ENCODE measurements around the gene ELAC1. TPM values are rescaled to one million over a fixed set of nuclear protein-coding genes. Genes with fewer than 3 reads are reported as not detected.

ELAC1 gene
- total RNA-seq, 3 donors from 2014 or later (not counting 1 experiment from before 2014, with no cell fraction given) = 7.9 to 10.0 (median 8.9) TPM

- intact Hi-C loops (cut with micrococcal nuclease) = no loop called here
- no peak for DNase-seq
- Histone ChIP-seq H3K27ac (ENCODE audit: low read length) (no peak overlapping the region), H3K4me3 (ENCODE audit: low read length) (no peak overlapping the region), H3K36me3 (ENCODE audit: control insufficient read depth, insufficient read depth, low read length) (peaks cover 50% of the 10 kb centered on the region), H3K27me3 (ENCODE audit: control insufficient read depth, insufficient read depth, low read length) (no peaks in the 10 kb centered on the region), H3K4me1 (ENCODE audit: control insufficient read depth, insufficient read depth, low read length) (no peaks in the 10 kb centered on the region), H3K9me3 (ENCODE audit: control insufficient read depth, insufficient read depth, low read length) (no peaks in the 10 kb centered on the region)
- TF ChIP-seq, protein P1, sequence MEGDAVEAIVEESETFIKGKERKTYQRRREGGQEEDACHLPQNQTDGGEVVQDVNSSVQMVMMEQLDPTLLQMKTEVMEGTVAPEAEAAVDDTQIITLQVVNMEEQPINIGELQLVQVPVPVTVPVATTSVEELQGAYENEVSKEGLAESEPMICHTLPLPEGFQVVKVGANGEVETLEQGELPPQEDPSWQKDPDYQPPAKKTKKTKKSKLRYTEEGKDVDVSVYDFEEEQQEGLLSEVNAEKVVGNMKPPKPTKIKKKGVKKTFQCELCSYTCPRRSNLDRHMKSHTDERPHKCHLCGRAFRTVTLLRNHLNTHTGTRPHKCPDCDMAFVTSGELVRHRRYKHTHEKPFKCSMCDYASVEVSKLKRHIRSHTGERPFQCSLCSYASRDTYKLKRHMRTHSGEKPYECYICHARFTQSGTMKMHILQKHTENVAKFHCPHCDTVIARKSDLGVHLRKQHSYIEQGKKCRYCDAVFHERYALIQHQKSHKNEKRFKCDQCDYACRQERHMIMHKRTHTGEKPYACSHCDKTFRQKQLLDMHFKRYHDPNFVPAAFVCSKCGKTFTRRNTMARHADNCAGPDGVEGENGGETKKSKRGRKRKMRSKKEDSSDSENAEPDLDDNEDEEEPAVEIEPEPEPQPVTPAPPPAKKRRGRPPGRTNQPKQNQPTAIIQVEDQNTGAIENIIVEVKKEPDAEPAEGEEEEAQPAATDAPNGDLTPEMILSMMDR (IDR thresholded peaks at IDR 0.05) = no peak
- H3K9me3 Mint-ChIP-seq = peaks cover 3% of the 10 kb centered on the region in 2 donors
- H3K4me3 Mint-ChIP-seq = no peak overlapping the region
- no peak for ATAC-seq
- peaks cover 14% of the 10 kb centered on the region for H3K36me3 Mint-ChIP-seq
- no peak overlapping the region for H3K27ac Mint-ChIP-seq
- no peaks in the 10 kb centered on the region for H3K27me3 Mint-ChIP-seq (ENCODE audit: low read depth in 2 of 2)
- no peaks in the 10 kb centered on the region for H3K4me1 Mint-ChIP-seq
Measured at GRCh38 chr18:50926521-50926920, 41.3 kb upstream of the ELAC1 start.

DNA sequence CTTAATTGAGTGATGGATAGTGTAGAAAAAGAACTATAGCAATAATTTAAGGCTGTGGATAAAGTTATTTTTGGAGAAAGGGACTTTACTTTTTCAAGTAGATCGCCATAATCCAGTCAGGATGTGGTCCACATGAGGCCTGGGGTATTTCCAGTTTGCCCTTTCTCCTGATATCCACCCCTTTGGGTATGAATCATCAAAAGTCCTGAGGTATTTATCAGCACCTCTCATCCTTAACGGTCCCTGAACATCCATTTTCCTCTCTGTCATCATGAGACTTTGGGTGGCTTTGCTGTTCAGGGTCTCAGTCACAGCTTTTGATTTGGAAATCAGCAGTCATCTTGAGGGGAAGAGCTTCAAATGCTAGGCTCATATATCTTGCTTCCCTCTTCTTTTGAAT lies 39.3 kb upstream of the ELAC1 start:
- ATAC-seq (no peak), DNase-seq (no peak)
- intact Hi-C loops (cut with micrococcal nuclease) = no loop called here
- Mint-ChIP-seq H3K4me1 (no peaks in the 10 kb centered on the region), H3K4me3 (no peak overlapping the region), H3K27ac (no peak overlapping the region), H3K9me3 (peaks cover 3% of the 10 kb centered on the region in 2 donors), H3K36me3 (peaks cover 14% of the 10 kb centered on the region), H3K27me3 (ENCODE audit: low read depth in 2 of 2) (no peaks in the 10 kb centered on the region)
- H3K27me3 ChIP-seq (ENCODE audit: control insufficient read depth, insufficient read depth, low read length) = no peaks in the 10 kb centered on the region
- H3K4me3 ChIP-seq (ENCODE audit: low read length) = no peak overlapping the region
- 93% methylated on average over 2 of the region's 2 CpGs for WGBS (ENCODE audit: insufficient coverage)
- TF ChIP-seq, protein P1 (IDR thresholded peaks at IDR 0.05) = no peak
- H3K9me3 ChIP-seq (ENCODE audit: control insufficient read depth, insufficient read depth, low read length) = no peaks in the 10 kb centered on the region
- no peaks in the 10 kb centered on the region for H3K4me1 ChIP-seq (ENCODE audit: control insufficient read depth, insufficient read depth, low read length)
- peaks cover 50% of the 10 kb centered on the region for H3K36me3 ChIP-seq (ENCODE audit: control insufficient read depth, insufficient read depth, low read length)
- H3K27ac ChIP-seq (ENCODE audit: low read length) = no peak overlapping the region

GRCh38 chr18:50933684-50934083 lies 34.2 kb upstream of the ELAC1 start:
- no peaks in the 10 kb centered on the region for H3K9me3 Mint-ChIP-seq
- ATAC-seq (no peak), DNase-seq (no peak)
- H3K4me3 Mint-ChIP-seq = no peak overlapping the region
- no peaks in the 10 kb centered on the region for H3K4me1 Mint-ChIP-seq
- Histone ChIP-seq H3K27ac (ENCODE audit: low read length) (no peak overlapping the region), H3K4me3 (ENCODE audit: low read length) (no peak overlapping the region), H3K4me1 (ENCODE audit: control insufficient read depth, insufficient read depth, low read length) (no peaks in the 10 kb centered on the region), H3K27me3 (ENCODE audit: control insufficient read depth, insufficient read depth, low read length) (no peaks in the 10 kb centered on the region), H3K36me3 (ENCODE audit: control insufficient read depth, insufficient read depth, low read length) (peaks cover 39% of the 10 kb centered on the region), H3K9me3 (ENCODE audit: control insufficient read depth, insufficient read depth, low read length) (no peaks in the 10 kb centered on the region)
- WGBS (ENCODE audit: insufficient coverage) = 93% methylated on average over 4 of the region's 5 CpGs
- intact Hi-C loops (cut with micrococcal nuclease) = no loop called here
- no peak overlapping the region for H3K27ac Mint-ChIP-seq
- TF ChIP-seq, protein P1 (IDR thresholded peaks at IDR 0.05) = no peak
- H3K27me3 Mint-ChIP-seq (ENCODE audit: low read depth in 2 of 2) = no peaks in the 10 kb centered on the region
- H3K36me3 Mint-ChIP-seq = no peaks in the 10 kb centered on the region

DNA sequence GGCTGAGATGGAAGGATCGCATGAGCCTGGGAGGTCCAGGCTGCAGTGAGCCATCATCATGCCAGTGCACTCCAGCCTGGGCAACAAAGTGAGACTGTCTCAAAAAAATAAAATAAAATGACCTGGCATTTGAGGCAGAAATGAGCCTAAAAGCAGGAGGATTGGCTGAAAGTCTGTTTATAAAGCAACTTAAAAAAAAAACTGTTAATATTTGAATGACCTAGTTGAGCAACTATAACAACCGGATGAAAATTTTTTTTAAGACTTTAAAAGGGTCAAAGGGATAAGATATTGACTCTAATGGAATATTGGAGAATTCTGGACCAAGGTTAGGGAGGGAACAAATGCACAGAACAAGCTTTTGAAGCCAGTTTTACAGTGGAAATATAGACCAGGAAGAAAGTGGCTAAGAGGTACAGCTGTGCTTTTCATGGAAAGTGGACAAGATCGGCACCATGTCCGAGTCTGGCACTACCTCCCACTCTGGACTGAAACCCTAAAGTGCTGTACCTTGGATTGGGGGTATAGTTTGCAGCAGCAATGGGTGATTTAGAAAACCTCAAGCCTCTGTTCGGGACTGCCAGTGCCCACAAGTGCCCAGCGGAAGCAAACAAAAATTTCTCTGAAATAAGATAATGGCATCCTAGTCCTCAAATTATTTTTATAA lies 33.2 kb upstream of the ELAC1 start:
- no peaks in the 10 kb centered on the region for H3K27me3 Mint-ChIP-seq (ENCODE audit: low read depth in 2 of 2)
- intact Hi-C loops (cut with micrococcal nuclease) = no loop called here
- no peak overlapping the region for H3K27ac Mint-ChIP-seq
- no peaks in the 10 kb centered on the region for H3K4me1 Mint-ChIP-seq
- no peak for DNase-seq
- Histone ChIP-seq H3K9me3 (ENCODE audit: control insufficient read depth, insufficient read depth, low read length) (no peaks in the 10 kb centered on the region), H3K36me3 (ENCODE audit: control insufficient read depth, insufficient read depth, low read length) (peaks cover 39% of the 10 kb centered on the region), H3K27ac (ENCODE audit: low read length) (no peak overlapping the region), H3K4me1 (ENCODE audit: control insufficient read depth, insufficient read depth, low read length) (no peaks in the 10 kb centered on the region), H3K4me3 (ENCODE audit: low read length) (no peak overlapping the region), H3K27me3 (ENCODE audit: control insufficient read depth, insufficient read depth, low read length) (no peaks in the 10 kb centered on the region)
- no peak overlapping the region for H3K4me3 Mint-ChIP-seq
- H3K9me3 Mint-ChIP-seq = no peaks in the 10 kb centered on the region
- no peaks in the 10 kb centered on the region for H3K36me3 Mint-ChIP-seq
- TF ChIP-seq, protein P1 (IDR thresholded peaks at IDR 0.05) = no peak
- no peak for ATAC-seq
- 99% methylated on average over 5 of the region's 6 CpGs for WGBS (ENCODE audit: insufficient coverage)

All from natural killer cell (primary cell).